MM.1S (cell line): Measurements from ENCODE around the gene ITPRIPL1.
"Not testable (repeated sequence)": the region's sequence is repeated elsewhere in the genome, so short reads cannot be mapped to it uniquely, and the experiment has no call there.

Source experiments
- DNase-seq: peaks from one replicate; pipeline ENCODE4 v3.0.0-alpha.2; 2015
- H2AFZ ChIP-seq: fragments of 300-600 bp; sonication (generic); 2 replicates; pipeline ENCODE4 v1.6.0; 2016; ENCODE audit warnings: antibody characterized with exemption, low read length
- H3F3A ChIP-seq: fragments of 300-600 bp; sonication (generic); 2 replicates; pipeline ENCODE4 v1.6.1; 2016; ENCODE audit warnings: mild to moderate bottlenecking, antibody characterized with exemption, low read length, moderate library complexity, mixed read lengths; ENCODE audit not compliant: insufficient read depth
- H3K27ac ChIP-seq: fragments of 300-600 bp; sonication (generic); 2 replicates; pipeline ENCODE4 v1.5.1; 2016; ENCODE audit warnings: mild to moderate bottlenecking, low read length
- H3K27me3 ChIP-seq: fragments of 300-600 bp; sonication (generic); replicated peaks from 2 replicates; pipeline ENCODE4 v1.6.0; 2016; ENCODE audit warnings: low read length; ENCODE audit not compliant: insufficient read depth
- H3K36me3 ChIP-seq: fragments of 300-600 bp; sonication (generic); replicated peaks from 2 replicates; pipeline ENCODE4 v1.6.1; 2016; ENCODE audit warnings: mild to moderate bottlenecking, low read length, mixed read lengths; ENCODE audit not compliant: insufficient read depth
- H3K4me1 ChIP-seq: fragments of 300-600 bp; sonication (generic); 2 replicates; pipeline ENCODE4 v1.6.1; 2016; ENCODE audit warnings: low read length, mixed read lengths
- H3K4me2 ChIP-seq: fragments of 300-600 bp; sonication (generic); 2 replicates; pipeline ENCODE4 v1.6.0; 2016; ENCODE audit warnings: low read depth, low read length
- H3K4me3 ChIP-seq: fragments of 300-600 bp; sonication (generic); 2 replicates; pipeline ENCODE4 v1.5.1; 2016; ENCODE audit warnings: low read length, mixed read lengths
- H3K79me2 ChIP-seq: fragments of 300-600 bp; sonication (generic); 2 replicates; pipeline ENCODE4 v1.6.1; 2016; ENCODE audit warnings: mixed run types, low read length, mixed read lengths
- H3K9ac ChIP-seq: fragments of 300-600 bp; sonication (generic); 2 replicates; pipeline ENCODE4 v1.6.1; 2016; ENCODE audit warnings: low read length, mixed read lengths
- H3K9me2 ChIP-seq: fragments of 300-600 bp; sonication (generic); replicated peaks from 2 replicates; pipeline ENCODE4 v1.6.1; 2016; ENCODE audit warnings: mild to moderate bottlenecking, low read length, mixed read lengths; ENCODE audit not compliant: insufficient read depth
- H3K9me3 ChIP-seq: fragments of 300-600 bp; sonication (generic); replicated peaks from 2 replicates; pipeline ENCODE4 v1.6.1; 2016; ENCODE audit warnings: mild to moderate bottlenecking, low read length, mixed read lengths; ENCODE audit not compliant: insufficient read depth
- H4K20me1 ChIP-seq: fragments of 300-600 bp; sonication (generic); 2 replicates; pipeline ENCODE4 v1.6.1; 2016; ENCODE audit warnings: mild to moderate bottlenecking, low read length, moderate library complexity, mixed read lengths; ENCODE audit not compliant: insufficient read depth
- CTCF ChIP-seq: fragments of 300-600 bp; sonication (generic); IDR thresholded peaks from 2 replicates; pipeline ENCODE4 v1.5.1; 2016; ENCODE audit warnings: antibody characterized with exemption, low read length, mixed read lengths
- EZH2 ChIP-seq: fragments of 300-600 bp; sonication (generic); optimal IDR thresholded peaks from 2 replicates; pipeline ENCODE3; 2017; ENCODE audit warnings: low read depth, mild to moderate bottlenecking, antibody characterized with exemption, low read length, mixed read lengths
- EZH2phosphoT487 ChIP-seq: fragments of 300-600 bp; sonication (generic); IDR thresholded peaks from 2 replicates; pipeline ENCODE4 v1.6.1; 2018; ENCODE audit warnings: antibody characterized with exemption, low read length

The ITPRIPL1 gene

GRCh38 chr2:96291751-96292150 is 33.4 kb upstream of the ITPRIPL1 start:
- Histone ChIP-seq H3K79me2 (no peaks in the 10 kb centered on the region; the same call in 1 of the 2 replicates), H3K36me3 (peaks cover 28% of the 10 kb centered on the region), H3K4me1 (no peaks in the 10 kb centered on the region), H3K4me2 (no peak overlapping the region), H3K27me3 (no peaks in the 10 kb centered on the region), H3K27ac (no peak overlapping the region), H3K4me3 (no peak overlapping the region), H4K20me1 (no peaks in the 10 kb centered on the region), H3F3A (no peaks in the 10 kb centered on the region), H3K9me3 (no peaks in the 10 kb centered on the region), H3K9me2 (no peaks in the 10 kb centered on the region), H2AFZ (no peak overlapping the region), H3K9ac (no peak overlapping the region)
- DNase-seq = no peak
- TF ChIP-seq EZH2phosphoT487 (no peak), EZH2 (no peak), CTCF (no peak)

GRCh38 chr2:96294271-96294670 is 30.8 kb upstream of the ITPRIPL1 start:
- not testable (repeated sequence) for H3K9me2 ChIP-seq, H3K9ac ChIP-seq, H3K79me2 ChIP-seq, H4K20me1 ChIP-seq, H3K27ac ChIP-seq, H3K4me3 ChIP-seq, H3K4me2 ChIP-seq, H2AFZ ChIP-seq, H3K4me1 ChIP-seq, H3K9me3 ChIP-seq, H3F3A ChIP-seq, H3K27me3 ChIP-seq, DNase-seq
- peaks cover 40% of the 10 kb centered on the region for H3K36me3 ChIP-seq

GRCh38 chr2:96296925-96297324 is 28.2 kb upstream of the ITPRIPL1 start:
- H3K4me1 ChIP-seq = no peaks in the 10 kb centered on the region
- H3K79me2 ChIP-seq = peaks cover 27% of the 10 kb centered on the region
- no peaks in the 10 kb centered on the region for H3K27me3 ChIP-seq
- no peaks in the 10 kb centered on the region for H3F3A ChIP-seq
- H3K36me3 ChIP-seq = peaks cover 47% of the 10 kb centered on the region
- no peak overlapping the region for H3K4me2 ChIP-seq
- H3K27ac ChIP-seq = no peak overlapping the region
- H3K9me2 ChIP-seq = no peaks in the 10 kb centered on the region
- TF ChIP-seq CTCF = no peak
- no peak for TF ChIP-seq EZH2phosphoT487
- TF ChIP-seq EZH2 = no peak
- no peak overlapping the region for H3K4me3 ChIP-seq
- no peak overlapping the region for H3K9ac ChIP-seq
- DNase-seq = no peak
- no peaks in the 10 kb centered on the region for H3K9me3 ChIP-seq
- H4K20me1 ChIP-seq = no peaks in the 10 kb centered on the region
- H2AFZ ChIP-seq = no peak overlapping the region

GRCh38 chr2:96301865-96302264 is 23.3 kb upstream of the ITPRIPL1 start:
- Histone ChIP-seq H3K4me3 (no peak overlapping the region), H3K9ac (no peak overlapping the region), H3K9me3 (no peaks in the 10 kb centered on the region), H3K4me2 (no peak overlapping the region), H3K36me3 (peaks cover 36% of the 10 kb centered on the region), H3K79me2 (peaks cover 72% of the 10 kb centered on the region), H4K20me1 (no peaks in the 10 kb centered on the region), H3K27ac (no peak overlapping the region), H3K27me3 (no peaks in the 10 kb centered on the region), H3F3A (no peaks in the 10 kb centered on the region), H2AFZ (no peak overlapping the region), H3K4me1 (peaks cover 16% of the 10 kb centered on the region), H3K9me2 (no peaks in the 10 kb centered on the region)
- DNase-seq = no peak
- TF ChIP-seq CTCF (no peak), EZH2phosphoT487 (no peak), EZH2 (no peak)
